OCI-LY3 (cell line): ENCODE results near the gene NOD2.

Source experiments
- H2AFZ ChIP-seq: fragments of 200-600, 300-600 bp; shearing (Covaris generic); 2 replicates; pipeline ENCODE4 v1.6.0; 2014; ENCODE audit warnings: antibody characterized with exemption, low read depth, low read length
- H3K27ac ChIP-seq: fragments of 200-600, 300-600 bp; sonication (generic); 2 replicates; pipeline ENCODE4 v1.5.1; 2014; ENCODE audit warnings: mild to moderate bottlenecking, low read length, moderate library complexity, mixed read lengths
- H3K27me3 ChIP-seq: fragments of 200-600, 300-600 bp; sonication (generic); 2 replicates; pipeline ENCODE4 v1.6.1; 2014; ENCODE audit warnings: low read depth, low read length, mixed read lengths
- H3K36me3 ChIP-seq: fragments of 200-600, 300-600 bp; sonication (generic); replicated peaks from 2 replicates; pipeline ENCODE3; 2014; ENCODE audit warnings: low read depth, low read length, mixed read lengths
- H3K4me1 ChIP-seq: fragments of 300-600, 200-600 bp; sonication (generic); 2 replicates; pipeline ENCODE4 v1.6.1; 2014; ENCODE audit warnings: low read length, mixed read lengths
- H3K4me2 ChIP-seq: fragments of 200-600, 300-600 bp; sonication (generic); 2 replicates; pipeline ENCODE4 v1.6.1; 2014; ENCODE audit warnings: low read length, mixed read lengths
- H3K4me3 ChIP-seq: fragments of 300-600, 200-600 bp; sonication (generic); 2 replicates; pipeline ENCODE4 v1.5.1; 2014; ENCODE audit warnings: antibody characterized with exemption, mild to moderate bottlenecking, low read length, moderate library complexity
- H3K79me2 ChIP-seq: fragments of 300-600, 200-600 bp; shearing (Covaris generic); 2 replicates; pipeline ENCODE4 v1.6.1; 2014; ENCODE audit warnings: mild to moderate bottlenecking, low read length, mixed read lengths
- H3K9ac ChIP-seq: fragments of 300-600, 200-600 bp; shearing (Covaris generic); 2 replicates; pipeline ENCODE4 v1.6.0; 2014; ENCODE audit warnings: mild to moderate bottlenecking, low read length, moderate library complexity
- H3K9me3 ChIP-seq: fragments of 200-600, 300-600 bp; shearing (Covaris generic); 2 replicates; pipeline ENCODE4 v1.6.1; 2014; ENCODE audit warnings: low read length, mixed read lengths; ENCODE audit not compliant: insufficient read depth
- H4K20me1 ChIP-seq: fragments of 200-600, 300-600 bp; sonication (generic); 2 replicates; pipeline ENCODE4 v1.6.1; 2016; ENCODE audit warnings: low read length, mixed read lengths; ENCODE audit not compliant: insufficient read depth
- EZH2phosphoT487 ChIP-seq: fragments of 200-600 bp; shearing (Covaris generic); IDR thresholded peaks from 2 replicates; pipeline ENCODE4 v1.6.1; 2018; ENCODE audit warnings: antibody characterized with exemption, mixed run types, low read depth
- TF ChIP-seq, protein P1 (sequence below): fragments of 200-600, 300-600 bp; sonication (generic); IDR thresholded peaks from 2 replicates; pipeline ENCODE4 v1.5.1; 2014; ENCODE audit warnings: antibody characterized with exemption, low read length, low read depth

NOD2 gene

DNA sequence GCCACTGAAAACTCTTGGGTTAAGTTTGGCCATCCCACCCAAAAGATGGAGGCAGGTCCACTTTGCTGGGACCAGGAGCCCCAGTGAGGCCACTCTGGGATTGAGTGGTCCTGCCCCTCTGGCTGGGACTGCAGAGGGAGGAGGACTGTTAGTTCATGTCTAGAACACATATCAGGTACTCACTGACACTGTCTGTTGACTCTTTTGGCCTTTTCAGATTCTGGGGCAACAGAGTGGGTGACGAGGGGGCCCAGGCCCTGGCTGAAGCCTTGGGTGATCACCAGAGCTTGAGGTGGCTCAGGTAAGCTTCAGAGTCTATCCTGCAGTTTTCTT lies 29.0 kb downstream of the NOD2 start:
- H3K4me3 ChIP-seq, result no peak overlapping the region
- no peaks in the 10 kb centered on the region for H3K36me3 ChIP-seq
- no peaks in the 10 kb centered on the region for H4K20me1 ChIP-seq
- H3K9ac ChIP-seq, result no peak overlapping the region
- TF ChIP-seq, protein P1, sequence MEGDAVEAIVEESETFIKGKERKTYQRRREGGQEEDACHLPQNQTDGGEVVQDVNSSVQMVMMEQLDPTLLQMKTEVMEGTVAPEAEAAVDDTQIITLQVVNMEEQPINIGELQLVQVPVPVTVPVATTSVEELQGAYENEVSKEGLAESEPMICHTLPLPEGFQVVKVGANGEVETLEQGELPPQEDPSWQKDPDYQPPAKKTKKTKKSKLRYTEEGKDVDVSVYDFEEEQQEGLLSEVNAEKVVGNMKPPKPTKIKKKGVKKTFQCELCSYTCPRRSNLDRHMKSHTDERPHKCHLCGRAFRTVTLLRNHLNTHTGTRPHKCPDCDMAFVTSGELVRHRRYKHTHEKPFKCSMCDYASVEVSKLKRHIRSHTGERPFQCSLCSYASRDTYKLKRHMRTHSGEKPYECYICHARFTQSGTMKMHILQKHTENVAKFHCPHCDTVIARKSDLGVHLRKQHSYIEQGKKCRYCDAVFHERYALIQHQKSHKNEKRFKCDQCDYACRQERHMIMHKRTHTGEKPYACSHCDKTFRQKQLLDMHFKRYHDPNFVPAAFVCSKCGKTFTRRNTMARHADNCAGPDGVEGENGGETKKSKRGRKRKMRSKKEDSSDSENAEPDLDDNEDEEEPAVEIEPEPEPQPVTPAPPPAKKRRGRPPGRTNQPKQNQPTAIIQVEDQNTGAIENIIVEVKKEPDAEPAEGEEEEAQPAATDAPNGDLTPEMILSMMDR, result no peak
- no peak for TF ChIP-seq EZH2phosphoT487
- no peaks in the 10 kb centered on the region for H3K79me2 ChIP-seq
- no peak overlapping the region for H3K27ac ChIP-seq
- no peak overlapping the region for H3K4me2 ChIP-seq
- H2AFZ ChIP-seq, result no peak overlapping the region
- H3K27me3 ChIP-seq, result no peaks in the 10 kb centered on the region
- H3K4me1 ChIP-seq, result no peaks in the 10 kb centered on the region
- 0 out of 2 replicates have a peak, but pooled peaks cover 6% of the 10 kb centered on the region for H3K9me3 ChIP-seq

DNA sequence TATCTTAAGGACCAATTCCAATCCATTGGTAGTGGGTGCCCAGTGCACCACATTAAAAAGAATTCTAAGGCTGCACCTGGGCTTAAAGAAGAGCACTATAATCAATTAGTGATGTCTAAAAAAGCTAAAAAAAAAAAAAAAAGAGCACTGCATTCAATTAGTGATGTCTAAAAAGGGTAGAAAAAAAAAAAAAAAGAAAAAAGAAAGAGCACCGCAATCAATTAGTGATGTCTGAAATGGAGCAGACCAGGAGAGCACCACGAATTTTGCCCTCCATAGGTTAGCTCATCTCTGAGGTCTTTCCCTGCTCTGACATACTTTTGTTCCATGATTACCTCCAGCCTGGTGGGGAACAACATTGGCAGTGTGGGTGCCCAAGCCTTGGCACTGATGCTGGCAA lies 29.6 kb downstream of the NOD2 start:
- H2AFZ ChIP-seq, result no peak overlapping the region
- no peaks in the 10 kb centered on the region for H3K27me3 ChIP-seq
- no peak overlapping the region for H3K27ac ChIP-seq
- H3K9ac ChIP-seq, result no peak overlapping the region
- H3K79me2 ChIP-seq, result no peaks in the 10 kb centered on the region
- H4K20me1 ChIP-seq, result no peaks in the 10 kb centered on the region
- H3K4me2 ChIP-seq, result no peak overlapping the region
- 0 out of 2 replicates have a peak, but pooled peaks cover 6% of the 10 kb centered on the region for H3K9me3 ChIP-seq
- no peak overlapping the region for H3K4me3 ChIP-seq
- H3K4me1 ChIP-seq, result no peaks in the 10 kb centered on the region
- no peaks in the 10 kb centered on the region for H3K36me3 ChIP-seq
- TF ChIP-seq, protein P1, result no peak
- TF ChIP-seq EZH2phosphoT487, result no peak

DNA sequence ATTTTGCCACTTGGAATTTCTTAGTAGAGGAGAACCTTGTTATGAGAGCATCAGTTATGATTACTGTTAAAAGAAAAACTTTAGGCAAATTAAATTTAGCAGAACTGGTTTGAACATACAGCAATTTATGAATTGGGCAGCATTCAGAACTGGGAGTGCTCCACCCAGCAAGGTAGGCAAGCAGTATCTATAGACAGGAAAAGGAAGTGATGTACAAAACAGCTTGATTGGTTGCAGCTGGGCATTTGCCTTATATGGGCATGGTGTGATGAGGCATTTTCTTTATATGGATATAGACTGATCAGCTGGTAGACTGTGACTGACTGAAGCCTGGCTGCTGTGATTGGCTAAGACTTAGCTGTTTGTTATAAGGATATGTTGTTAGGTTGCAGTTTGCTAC lies 30.9 kb downstream of the NOD2 start:
- TF ChIP-seq EZH2phosphoT487, result no peak
- TF ChIP-seq, protein P1, result no peak
- H3K4me1 ChIP-seq, result no peaks in the 10 kb centered on the region
- H3K79me2 ChIP-seq, result no peaks in the 10 kb centered on the region
- H2AFZ ChIP-seq, result no peak overlapping the region
- no peak overlapping the region for H3K4me2 ChIP-seq
- H3K36me3 ChIP-seq, result no peaks in the 10 kb centered on the region
- 0 out of 2 replicates have a peak, but pooled peaks cover 6% of the 10 kb centered on the region for H3K9me3 ChIP-seq
- H3K9ac ChIP-seq, result no peak overlapping the region
- H3K4me3 ChIP-seq, result no peak overlapping the region
- H3K27me3 ChIP-seq, result no peaks in the 10 kb centered on the region
- no peaks in the 10 kb centered on the region for H4K20me1 ChIP-seq
- no peak overlapping the region for H3K27ac ChIP-seq

DNA sequence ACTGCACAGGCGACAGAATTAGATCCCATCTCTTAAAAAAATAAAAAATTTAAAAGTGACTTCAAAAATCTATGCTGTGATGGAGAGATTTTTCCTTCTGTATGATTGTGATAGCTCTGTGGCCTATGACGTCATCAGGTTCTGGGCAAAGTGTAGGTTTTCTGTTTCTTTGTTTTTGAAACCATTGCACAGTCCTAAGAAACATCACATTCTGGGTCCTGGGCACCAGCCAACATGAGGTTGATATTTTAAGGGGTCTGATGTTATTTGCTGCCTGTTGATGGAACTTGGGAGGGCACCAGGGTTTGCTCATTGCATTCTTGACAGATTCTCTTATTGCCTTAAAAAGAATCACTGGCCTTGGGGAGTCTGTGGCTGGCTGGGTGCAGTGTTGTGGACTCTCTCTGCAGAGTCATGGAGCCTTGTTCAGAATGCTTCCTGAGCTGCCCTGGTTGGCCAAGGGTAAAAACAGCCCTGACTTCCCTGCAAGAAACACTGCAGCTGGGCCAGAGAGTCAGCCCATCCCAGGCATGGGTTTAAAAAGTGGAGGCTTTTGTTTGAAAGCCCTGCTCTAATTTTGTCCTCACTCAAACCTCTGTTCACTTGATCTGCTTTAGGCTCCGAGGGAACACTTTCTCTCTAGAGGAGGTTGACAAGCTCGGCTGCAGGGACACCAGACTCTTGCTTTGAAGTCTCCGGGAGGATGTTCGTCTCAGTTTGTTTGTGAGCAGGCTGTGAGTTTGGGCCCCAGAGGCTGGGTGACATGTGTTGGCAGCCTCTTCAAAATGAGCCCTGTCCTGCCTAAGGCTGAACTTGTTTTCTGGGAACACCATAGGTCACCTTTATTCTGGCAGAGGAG lies 38.0 kb downstream of the NOD2 start:
- no peaks in the 10 kb centered on the region for H3K27me3 ChIP-seq
- H3K79me2 ChIP-seq, result no peaks in the 10 kb centered on the region
- H3K4me2 ChIP-seq, result no peak overlapping the region
- no peaks in the 10 kb centered on the region for H4K20me1 ChIP-seq
- no peak for TF ChIP-seq EZH2phosphoT487
- TF ChIP-seq, protein P1, result no peak
- no peaks in the 10 kb centered on the region for H3K4me1 ChIP-seq
- H3K36me3 ChIP-seq, result no peaks in the 10 kb centered on the region
- H3K9ac ChIP-seq, result no peak overlapping the region
- no peak overlapping the region for H3K4me3 ChIP-seq
- no peak overlapping the region for H2AFZ ChIP-seq
- no peak overlapping the region for H3K27ac ChIP-seq
- no peaks in the 10 kb centered on the region for H3K9me3 ChIP-seq
